ENCODE data around the gene GABRD. TPM values are rescaled to one million over a fixed set of nuclear protein-coding genes. Genes with fewer than 3 reads are reported as not detected.
A peak's percentile ranks its signal among the peaks of the same experiment; 100 is the strongest.

The GABRD gene
- total and polyA plus RNA-seq, 2 donors from 2014 or later: 0.63 to 1.1 TPM

DNA sequence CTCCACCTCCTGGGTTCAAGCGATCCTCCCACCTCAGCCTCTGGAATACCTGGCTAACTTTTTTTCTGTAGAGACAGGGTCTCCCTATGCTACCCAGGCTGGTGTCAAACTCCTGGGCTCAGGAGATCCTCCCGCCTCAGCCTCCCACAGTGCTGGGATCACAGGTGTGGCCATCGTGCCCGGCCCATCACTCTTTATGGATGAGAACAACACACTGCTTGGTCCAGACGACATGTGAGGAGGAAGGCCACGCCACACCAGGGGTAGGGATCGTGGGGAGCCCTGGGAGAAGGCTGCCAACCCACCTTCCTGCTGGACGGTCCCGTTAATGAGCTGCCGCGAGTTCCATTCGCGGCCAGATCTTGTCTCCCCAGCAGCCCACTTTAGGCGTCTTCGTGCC lies 5.0 kb upstream of the GABRD start:
- H3K4me3 ChIP-seq (ENCODE audit: low read length in 3 of 3): no peak overlapping the region
- H3K27me3 ChIP-seq (ENCODE audit: control insufficient read depth, insufficient read depth, low read length): no peaks in the 10 kb centered on the region
- no peaks in the 10 kb centered on the region for H3K4me1 ChIP-seq (ENCODE audit: control insufficient read depth in 2 of 3, insufficient read depth in 2 of 3, low read depth in 1 of 3, low read length in 3 of 3)
- TF ChIP-seq, protein P1, sequence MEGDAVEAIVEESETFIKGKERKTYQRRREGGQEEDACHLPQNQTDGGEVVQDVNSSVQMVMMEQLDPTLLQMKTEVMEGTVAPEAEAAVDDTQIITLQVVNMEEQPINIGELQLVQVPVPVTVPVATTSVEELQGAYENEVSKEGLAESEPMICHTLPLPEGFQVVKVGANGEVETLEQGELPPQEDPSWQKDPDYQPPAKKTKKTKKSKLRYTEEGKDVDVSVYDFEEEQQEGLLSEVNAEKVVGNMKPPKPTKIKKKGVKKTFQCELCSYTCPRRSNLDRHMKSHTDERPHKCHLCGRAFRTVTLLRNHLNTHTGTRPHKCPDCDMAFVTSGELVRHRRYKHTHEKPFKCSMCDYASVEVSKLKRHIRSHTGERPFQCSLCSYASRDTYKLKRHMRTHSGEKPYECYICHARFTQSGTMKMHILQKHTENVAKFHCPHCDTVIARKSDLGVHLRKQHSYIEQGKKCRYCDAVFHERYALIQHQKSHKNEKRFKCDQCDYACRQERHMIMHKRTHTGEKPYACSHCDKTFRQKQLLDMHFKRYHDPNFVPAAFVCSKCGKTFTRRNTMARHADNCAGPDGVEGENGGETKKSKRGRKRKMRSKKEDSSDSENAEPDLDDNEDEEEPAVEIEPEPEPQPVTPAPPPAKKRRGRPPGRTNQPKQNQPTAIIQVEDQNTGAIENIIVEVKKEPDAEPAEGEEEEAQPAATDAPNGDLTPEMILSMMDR (IDR thresholded peaks at IDR 0.05; ENCODE audit: borderline replicate concordance, extremely low read depth, insufficient read depth): no peak
- intact Hi-C loops (cut with DNase I): no loop called here
- FAIRE-seq (no peak), DNase-seq (no peak)
- H3K36me3 ChIP-seq (ENCODE audit: control insufficient read depth in 2 of 3, insufficient read depth in 3 of 3, low read length in 3 of 3): no peaks in the 10 kb centered on the region
- no peaks in the 10 kb centered on the region for H3K9me3 ChIP-seq (ENCODE audit: control insufficient read depth in 2 of 3, insufficient read depth in 1 of 3, low read length in 3 of 3)
- no peak overlapping the region for H3K27ac ChIP-seq (ENCODE audit: low read depth in 2 of 2, low read length in 2 of 2)
- no peak overlapping the region for H3K9ac ChIP-seq (ENCODE audit: low read length in 3 of 3)

DNA sequence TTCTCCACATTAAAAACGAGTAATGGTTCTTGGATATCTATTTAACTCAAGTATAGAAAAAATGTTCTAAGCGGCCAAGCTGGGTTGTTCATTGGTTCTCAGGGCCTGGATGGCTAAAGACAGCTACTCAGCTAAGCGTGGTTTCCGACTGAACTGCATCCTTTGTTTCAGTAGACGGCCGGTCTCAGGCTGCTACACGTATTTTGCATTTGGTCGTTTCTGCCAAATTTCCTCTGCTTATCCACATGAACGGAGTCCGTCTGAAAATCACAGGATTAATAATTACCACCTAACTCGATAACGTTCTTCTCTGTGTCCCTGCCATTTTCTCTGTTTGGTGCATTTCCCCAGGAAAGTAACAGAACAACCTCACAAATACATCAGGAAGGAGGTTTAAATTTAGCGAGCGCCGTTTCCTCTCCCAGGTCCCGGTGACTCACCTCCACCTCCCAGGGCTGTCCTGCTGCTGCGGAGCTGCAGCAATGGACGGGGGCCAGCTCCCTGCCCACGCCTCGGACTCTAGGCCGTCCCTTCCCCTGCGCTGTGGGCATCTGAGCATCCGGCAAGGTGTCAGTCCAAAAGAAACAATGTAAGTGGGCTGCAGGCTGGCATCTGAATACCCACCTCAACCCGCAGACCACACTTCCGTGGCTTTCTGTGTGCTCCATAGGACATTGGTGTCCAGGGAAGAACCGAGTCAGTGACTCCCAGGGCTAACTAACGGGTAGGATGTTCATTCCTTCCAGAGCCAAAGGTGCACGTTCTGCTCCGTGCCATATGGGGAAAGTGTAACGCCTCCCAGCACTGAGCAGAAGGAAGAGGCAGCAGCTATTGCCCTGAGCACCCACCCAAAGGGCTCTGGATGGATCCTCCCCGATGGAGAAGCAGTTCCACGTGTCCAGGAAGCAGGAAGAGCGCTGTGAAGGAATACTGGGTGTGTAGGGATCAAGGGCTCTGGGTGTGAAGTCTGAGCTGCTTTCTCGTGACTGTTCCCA lies 4.1 kb upstream of the GABRD start:
- H3K27me3 ChIP-seq (ENCODE audit: control insufficient read depth, insufficient read depth, low read length): no peaks in the 10 kb centered on the region
- no peak overlapping the region for H3K27ac ChIP-seq (ENCODE audit: low read depth in 2 of 2, low read length in 2 of 2)
- no peak overlapping the region for H3K4me3 ChIP-seq (ENCODE audit: low read length in 3 of 3)
- no peaks in the 10 kb centered on the region for H3K4me1 ChIP-seq (ENCODE audit: control insufficient read depth in 2 of 3, insufficient read depth in 2 of 3, low read depth in 1 of 3, low read length in 3 of 3)
- peak in 2 of 5 donors; percentile 14 to 77 for DNase-seq
- FAIRE-seq: no peak
- no peaks in the 10 kb centered on the region for H3K9me3 ChIP-seq (ENCODE audit: control insufficient read depth in 2 of 3, insufficient read depth in 1 of 3, low read length in 3 of 3)
- TF ChIP-seq, protein P1 (IDR thresholded peaks at IDR 0.05; ENCODE audit: borderline replicate concordance, extremely low read depth, insufficient read depth): no peak
- H3K36me3 ChIP-seq (ENCODE audit: control insufficient read depth in 2 of 3, insufficient read depth in 3 of 3, low read length in 3 of 3): no peaks in the 10 kb centered on the region
- intact Hi-C loops (cut with DNase I): no loop called here
- H3K9ac ChIP-seq (ENCODE audit: low read length in 3 of 3): no peak overlapping the region

DNA sequence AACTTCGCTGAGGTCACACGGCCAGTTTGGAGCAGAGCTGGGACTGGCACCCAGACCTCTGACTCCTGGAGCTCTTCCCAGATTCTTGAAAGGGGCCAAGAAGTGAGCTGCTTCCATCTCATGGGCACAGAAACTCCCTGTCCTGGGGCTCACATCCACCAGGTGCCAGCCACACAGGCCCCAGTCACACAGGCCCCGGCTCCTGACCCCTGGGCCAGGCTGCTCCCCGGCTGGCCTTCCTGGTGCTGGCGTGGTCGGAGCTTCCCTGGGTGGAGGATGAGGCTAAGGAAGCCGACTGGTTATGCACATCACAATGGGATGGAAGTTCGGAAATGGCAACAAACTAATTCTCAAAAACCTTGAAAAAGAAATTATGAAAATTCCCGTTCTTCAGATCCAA lies 3.0 kb upstream of the GABRD start:
- Histone ChIP-seq H3K9me3 (ENCODE audit: control insufficient read depth in 2 of 3, insufficient read depth in 1 of 3, low read length in 3 of 3) (no peaks in the 10 kb centered on the region), H3K9ac (ENCODE audit: low read length in 3 of 3) (no peak overlapping the region), H3K4me3 (ENCODE audit: low read length in 3 of 3) (no peak overlapping the region), H3K27me3 (ENCODE audit: control insufficient read depth, insufficient read depth, low read length) (peaks cover 5% of the 10 kb centered on the region), H3K4me1 (ENCODE audit: control insufficient read depth in 2 of 3, insufficient read depth in 2 of 3, low read depth in 1 of 3, low read length in 3 of 3) (no peaks in the 10 kb centered on the region), H3K27ac (ENCODE audit: low read depth in 2 of 2, low read length in 2 of 2) (no peak overlapping the region), H3K36me3 (ENCODE audit: control insufficient read depth in 2 of 3, insufficient read depth in 3 of 3, low read length in 3 of 3) (no peaks in the 10 kb centered on the region)
- no peak for FAIRE-seq
- TF ChIP-seq, protein P1 (IDR thresholded peaks at IDR 0.05; ENCODE audit: borderline replicate concordance, extremely low read depth, insufficient read depth): no peak
- intact Hi-C loops (cut with DNase I): no loop called here
- DNase-seq: no peak
